Loucy (cell line): Measurements from ENCODE around the gene P2RX2.

Experiments
- EZH2phosphoT487 ChIP-seq: fragments of 200-600 bp; IDR thresholded peaks from 2 replicates; pipeline ENCODE4 v1.6.1; 2018; ENCODE audit warnings: antibody characterized with exemption, mild to moderate bottlenecking, moderate library complexity, borderline replicate concordance
- TF ChIP-seq, protein P1 (sequence below): fragments of 200-600 bp; sonication (generic); conservative IDR thresholded peaks from 2 replicates; pipeline ENCODE4 v1.5.1; 2014; ENCODE audit warnings: mild to moderate bottlenecking, antibody characterized with exemption, low read length

DNA sequence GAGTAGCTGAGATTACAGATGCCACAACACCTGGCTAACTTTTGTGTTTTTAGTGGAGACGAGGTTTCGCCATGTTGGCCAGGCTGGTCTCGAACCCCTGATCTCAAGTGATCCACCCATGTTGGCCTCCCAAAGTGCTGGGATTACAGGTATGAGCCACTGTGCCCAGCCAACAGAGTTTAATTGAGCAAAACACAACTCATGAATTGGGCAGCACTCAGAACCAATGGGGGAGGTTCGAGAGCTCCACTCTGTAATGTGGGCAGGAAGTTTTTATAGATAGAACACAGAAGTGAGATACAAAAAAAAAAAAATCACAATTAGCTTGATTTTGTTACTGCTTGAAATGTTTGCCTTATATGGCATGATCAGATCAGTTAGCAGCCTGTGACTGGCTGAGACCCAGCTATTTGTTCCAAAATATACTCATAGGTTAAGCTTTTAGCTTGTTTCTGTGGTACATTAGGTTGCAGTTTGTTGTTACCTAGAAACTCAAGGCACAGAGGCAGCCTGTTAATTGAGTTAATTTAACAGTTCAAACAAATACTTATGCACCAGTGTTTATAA lies 1.4 kb upstream of the P2RX2 start:
- TF ChIP-seq, protein P1, sequence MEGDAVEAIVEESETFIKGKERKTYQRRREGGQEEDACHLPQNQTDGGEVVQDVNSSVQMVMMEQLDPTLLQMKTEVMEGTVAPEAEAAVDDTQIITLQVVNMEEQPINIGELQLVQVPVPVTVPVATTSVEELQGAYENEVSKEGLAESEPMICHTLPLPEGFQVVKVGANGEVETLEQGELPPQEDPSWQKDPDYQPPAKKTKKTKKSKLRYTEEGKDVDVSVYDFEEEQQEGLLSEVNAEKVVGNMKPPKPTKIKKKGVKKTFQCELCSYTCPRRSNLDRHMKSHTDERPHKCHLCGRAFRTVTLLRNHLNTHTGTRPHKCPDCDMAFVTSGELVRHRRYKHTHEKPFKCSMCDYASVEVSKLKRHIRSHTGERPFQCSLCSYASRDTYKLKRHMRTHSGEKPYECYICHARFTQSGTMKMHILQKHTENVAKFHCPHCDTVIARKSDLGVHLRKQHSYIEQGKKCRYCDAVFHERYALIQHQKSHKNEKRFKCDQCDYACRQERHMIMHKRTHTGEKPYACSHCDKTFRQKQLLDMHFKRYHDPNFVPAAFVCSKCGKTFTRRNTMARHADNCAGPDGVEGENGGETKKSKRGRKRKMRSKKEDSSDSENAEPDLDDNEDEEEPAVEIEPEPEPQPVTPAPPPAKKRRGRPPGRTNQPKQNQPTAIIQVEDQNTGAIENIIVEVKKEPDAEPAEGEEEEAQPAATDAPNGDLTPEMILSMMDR: no peak
- no peak for TF ChIP-seq EZH2phosphoT487
